Brain pericyte (primary cell): ENCODE data around the gene CCT8L2.
"Not testable (repeated sequence)": the region's sequence is repeated elsewhere in the genome, so short reads cannot be mapped to it uniquely, and the experiment has no call there.

Source experiments
- DNase-seq: peaks from one replicate; pipeline ENCODE4 v3.0.0-alpha.2; 2012; ENCODE audit warnings: low read depth, low spot score

The CCT8L2 gene

GRCh38 chr22:16592710-16593109 lies at the start of gene CCT8L2:
CCT8L2 (minus strand) TSS chr22:16592810; CDS start chr22:16592550, 260 bp downstream.
- not testable (repeated sequence) for DNase-seq

GRCh38 chr22:16635442-16635841 lies 42.8 kb upstream of the CCT8L2 start:
- not testable (repeated sequence) for DNase-seq

- not testable (repeated sequence) for DNase-seq
Observed at GRCh38 chr22:16634092-16634491, 41.5 kb upstream of the CCT8L2 start.

GRCh38 chr22:16628476-16628875 lies 35.9 kb upstream of the CCT8L2 start:
- DNase-seq, result not testable (repeated sequence)

- DNase-seq, result not testable (repeated sequence)
Observed at GRCh38 chr22:16625018-16625417, 32.4 kb upstream of the CCT8L2 start.

- not testable (repeated sequence) for DNase-seq
Observed at GRCh38 chr22:16623595-16623994, 31.0 kb upstream of the CCT8L2 start.

GRCh38 chr22:16617516-16617915 lies 24.9 kb upstream of the CCT8L2 start:
- not testable (repeated sequence) for DNase-seq

GRCh38 chr22:16616390-16616938 lies 23.9 kb upstream of the CCT8L2 start:
- DNase-seq, result not testable (repeated sequence)

GRCh38 chr22:16615606-16616245 lies 23.1 kb upstream of the CCT8L2 start:
- not testable (repeated sequence) for DNase-seq

- DNase-seq, result no peak
Observed at GRCh38 chr22:16609548-16610261, 17.1 kb upstream of the CCT8L2 start.

GRCh38 chr22:16608931-16609330 lies 16.3 kb upstream of the CCT8L2 start:
- no peak for DNase-seq

- DNase-seq, result not testable (repeated sequence)
Observed at GRCh38 chr22:16604257-16604998, 11.8 kb upstream of the CCT8L2 start.

- DNase-seq, result not testable (repeated sequence)
Observed at GRCh38 chr22:16603770-16604242, 11.2 kb upstream of the CCT8L2 start.

GRCh38 chr22:16603448-16603768 lies 10.8 kb upstream of the CCT8L2 start:
- no peak for DNase-seq

- DNase-seq, result not testable (repeated sequence)
Observed at GRCh38 chr22:16602728-16603447, 10.3 kb upstream of the CCT8L2 start.

- DNase-seq, result not testable (repeated sequence)
Observed at GRCh38 chr22:16602224-16602727, 9.7 kb upstream of the CCT8L2 start.

GRCh38 chr22:16601437-16602223 lies 9.0 kb upstream of the CCT8L2 start:
- DNase-seq, result no peak

- DNase-seq, result not testable (repeated sequence)
Observed at GRCh38 chr22:16600644-16601436, 8.2 kb upstream of the CCT8L2 start.

- DNase-seq, result not testable (repeated sequence)
Observed at GRCh38 chr22:16599648-16600047, 7.0 kb upstream of the CCT8L2 start.
